Neuronal stem cell (in vitro differentiated cells): ENCODE data around the gene MYOF.

ENCODE experiments used
- DNase-seq: peaks from one replicate; pipeline ENCODE4 v3.0.0-alpha.2; 2013; ENCODE audit warnings: low spot score
- H2AFZ ChIP-seq: one replicate; pipeline ENCODE4 v1.6.1; 2013; ENCODE audit warnings: mild to moderate bottlenecking, low read length, inconsistent platforms
- H2AK5ac ChIP-seq: 2 replicates; pipeline ENCODE4 v1.6.1; 2013; ENCODE audit warnings: low read depth, mild to moderate bottlenecking, inconsistent platforms, low read length, moderate library complexity, mixed read lengths
- H2BK120ac ChIP-seq: 2 replicates; pipeline ENCODE4 v1.6.1; 2013; ENCODE audit warnings: low read depth, mild to moderate bottlenecking, inconsistent platforms, low read length, moderate library complexity, mixed read lengths
- H2BK12ac ChIP-seq: one replicate; pipeline ENCODE4 v1.6.1; 2013; ENCODE audit warnings: low read length, inconsistent platforms
- H2BK15ac ChIP-seq: 2 replicates; pipeline ENCODE4 v1.6.1; 2013; ENCODE audit warnings: mild to moderate bottlenecking, low read length, inconsistent platforms, mixed read lengths
- H2BK5ac ChIP-seq: one replicate; pipeline ENCODE4 v1.6.1; 2013; ENCODE audit warnings: inconsistent platforms, mild to moderate bottlenecking, low read length, moderate library complexity
- H3K14ac ChIP-seq: one replicate; pipeline ENCODE4 v1.6.1; 2013; ENCODE audit warnings: low read length, inconsistent platforms
- H3K18ac ChIP-seq: 2 replicates; pipeline ENCODE4 v1.6.1; 2013; ENCODE audit warnings: low read length, inconsistent platforms
- H3K23ac ChIP-seq: 2 replicates; pipeline ENCODE4 v1.6.1; 2013; ENCODE audit warnings: low read depth, mild to moderate bottlenecking, mixed read lengths, low read length, inconsistent platforms; ENCODE audit not compliant: poor library complexity
- H3K27ac ChIP-seq: replicated peaks from 3 replicates; pipeline ENCODE4 v1.5.1; 2013; ENCODE audit warnings: low read length, inconsistent platforms
- H3K27me3 ChIP-seq, 3 experiments: 2 replicates each; pipeline ENCODE4 v1.6.1; 2013; ENCODE audit warnings: low read length in 3 of 3, mild to moderate bottlenecking in 2 of 3, inconsistent platforms in 1 of 3, low read depth in 1 of 3, mixed read lengths in 1 of 3, moderate library complexity in 1 of 3; ENCODE audit not compliant: control insufficient read depth in 3 of 3, insufficient read depth in 3 of 3
- H3K36me3 ChIP-seq, 2 donors: replicated peaks in 1 of 2; 2 replicates each; pipeline ENCODE4 v1.6.1; 2013; ENCODE audit warnings: low read length in 2 of 2; ENCODE audit not compliant: control insufficient read depth in 2 of 2, insufficient read depth in 2 of 2
- H3K4ac ChIP-seq: 2 replicates; pipeline ENCODE4 v1.6.1; 2013; ENCODE audit warnings: inconsistent platforms, mild to moderate bottlenecking, low read length, moderate library complexity
- H3K4me1 ChIP-seq, 2 donors: 1 replicate in 1 of 2; 2 replicates in 1 of 2; pipeline ENCODE4 v1.6.1; 2013; ENCODE audit warnings: low read length in 2 of 2, low read depth in 1 of 2; ENCODE audit not compliant: control insufficient read depth in 2 of 2, insufficient read depth in 1 of 2
- H3K4me2 ChIP-seq: one replicate; pipeline ENCODE4 v1.6.1; 2013; ENCODE audit warnings: mild to moderate bottlenecking, low read length, inconsistent platforms; ENCODE audit not compliant: insufficient read depth, poor library complexity, severe bottlenecking
- H3K4me3 ChIP-seq, 2 donors: 2 replicates each; pipeline ENCODE4 v1.5.1; 2013; ENCODE audit warnings: low read length in 2 of 2, mild to moderate bottlenecking in 2 of 2, inconsistent platforms in 1 of 2, moderate library complexity in 1 of 2
- H3K79me1 ChIP-seq: one replicate; pipeline ENCODE4 v1.6.1; 2013; ENCODE audit warnings: low read depth, mild to moderate bottlenecking, inconsistent platforms, low read length, moderate library complexity
- H3K9ac ChIP-seq: one replicate; pipeline ENCODE4 v1.6.1; 2013; ENCODE audit warnings: mild to moderate bottlenecking, low read depth, low read length, inconsistent platforms; ENCODE audit not compliant: poor library complexity
- H3K9me3 ChIP-seq, 2 donors: replicated peaks in 1 of 2; 2 replicates each; pipeline versions ENCODE3 to v1.6.1; 2013; ENCODE audit warnings: low read length in 2 of 2, mild to moderate bottlenecking in 2 of 2, inconsistent platforms in 1 of 2, low read depth in 1 of 2, mixed read lengths in 1 of 2, moderate library complexity in 1 of 2; ENCODE audit not compliant: control insufficient read depth in 2 of 2, insufficient read depth in 1 of 2
- H4K8ac ChIP-seq: one replicate; pipeline ENCODE4 v1.6.1; 2013; ENCODE audit warnings: low read depth, mild to moderate bottlenecking, inconsistent platforms, low read length, moderate library complexity
- H4K91ac ChIP-seq: one replicate; pipeline ENCODE4 v1.6.1; 2013; ENCODE audit warnings: low read length, low read depth, mild to moderate bottlenecking, inconsistent platforms; ENCODE audit not compliant: poor library complexity
- WGBS, 2 donors: extraction: QIAGEN DNeasy Blood & Tissue Kit; methylation state at CpG; one replicate each; pipeline ENCODE4 v1.1.7; 2013; ENCODE audit warnings: missing lambda C conversion rate in 2 of 2, mixed read lengths in 1 of 2; ENCODE audit not compliant: insufficient read length in 2 of 2, insufficient replicate concordance in 1 of 2; ENCODE audit errors: extremely low coverage in 2 of 2; 5-methylcytosine and 5-hydroxymethylcytosine counted together

MYOF gene

GRCh38 chr10:93475227-93475626, 6.9 kb downstream of the MYOF start:
- H3K14ac ChIP-seq: no peak overlapping the region
- no peak overlapping the region for H3K4me3 ChIP-seq
- H3K27ac ChIP-seq: no peak overlapping the region
- peaks cover 0 to 2% of the 10 kb centered on the region in 2 donors for H3K9me3 ChIP-seq
- no peak overlapping the region for H3K4ac ChIP-seq
- peaks cover 4% of the 10 kb centered on the region in 2 donors for H3K4me1 ChIP-seq
- H2BK15ac ChIP-seq: no peak overlapping the region
- H3K79me1 ChIP-seq: no peaks in the 10 kb centered on the region
- no peaks in the 10 kb centered on the region for H3K27me3 ChIP-seq
- no peak overlapping the region for H2BK5ac ChIP-seq
- no peak overlapping the region for H3K4me2 ChIP-seq
- H3K9ac ChIP-seq: no peak overlapping the region
- H2AFZ ChIP-seq: no peak overlapping the region
- H3K36me3 ChIP-seq: no peaks in the 10 kb centered on the region
- no peak for DNase-seq
- no peak overlapping the region for H3K23ac ChIP-seq
- no peak overlapping the region for H4K8ac ChIP-seq
- H2BK120ac ChIP-seq: no peak overlapping the region
- whole genome bisulfite sequencing, 2 donors: no CpG with 5 or more reads among the region's 2 CpGs
- H2BK12ac ChIP-seq: no peak overlapping the region
- H3K18ac ChIP-seq: no peak overlapping the region
- no peak overlapping the region for H4K91ac ChIP-seq
- H2AK5ac ChIP-seq: no peak overlapping the region

GRCh38 chr10:93473804-93474472, 8.2 kb downstream of the MYOF start:
- Histone ChIP-seq H3K9me3 (peaks cover 0 to 4% of the 10 kb centered on the region in 2 donors), H2AFZ (no peak overlapping the region), H3K4ac (no peak overlapping the region), H3K23ac (no peak overlapping the region), H3K9ac (no peak overlapping the region), H3K4me1 (peaks cover 4% of the 10 kb centered on the region in 2 donors), H3K4me2 (no peak overlapping the region), H4K8ac (no peak overlapping the region), H2BK120ac (no peak overlapping the region), H2BK15ac (no peak overlapping the region), H3K14ac (no peak overlapping the region), H2AK5ac (no peak overlapping the region), H2BK5ac (no peak overlapping the region), H3K27me3 (no peaks in the 10 kb centered on the region), H3K27ac (no peak overlapping the region), H3K4me3 (no peak overlapping the region), H3K18ac (no peak overlapping the region), H2BK12ac (no peak overlapping the region), H4K91ac (no peak overlapping the region), H3K79me1 (no peaks in the 10 kb centered on the region), H3K36me3 (no peaks in the 10 kb centered on the region)
- WGBS, 2 donors: no CpG with 5 or more reads among the region's 7 CpGs
- DNase-seq: no peak

- Histone ChIP-seq H3K9ac (no peak overlapping the region), H3K4me2 (no peak overlapping the region), H4K91ac (no peak overlapping the region), H3K4me3 (no peak overlapping the region), H3K18ac (no peak overlapping the region), H3K4ac (no peak overlapping the region), H3K14ac (no peak overlapping the region), H3K9me3 (peaks cover 0 to 4% of the 10 kb centered on the region in 2 donors), H3K4me1 (peaks cover 4 to 6% of the 10 kb centered on the region in 2 donors), H3K27ac (no peak overlapping the region), H3K27me3 (no peaks in the 10 kb centered on the region), H2BK12ac (no peak overlapping the region), H2AK5ac (no peak overlapping the region), H2BK5ac (no peak overlapping the region), H3K36me3 (no peaks in the 10 kb centered on the region), H3K23ac (no peak overlapping the region), H3K79me1 (no peaks in the 10 kb centered on the region), H2BK120ac (no peak overlapping the region), H4K8ac (no peak overlapping the region), H2AFZ (no peak overlapping the region), H2BK15ac (no peak overlapping the region)
- no CpG with 5 or more reads among the region's 2 CpGs for WGBS, 2 donors
- no peak for DNase-seq
Measured at GRCh38 chr10:93473161-93473560, 9.0 kb downstream of the MYOF start.

- Histone ChIP-seq H3K27ac (peak overlapping the region; percentile 39), H3K23ac (no peak overlapping the region), H3K4me2 (no peak overlapping the region), H4K91ac (no peak overlapping the region), H2AK5ac (no peak overlapping the region), H3K18ac (no peak overlapping the region), H3K9me3 (peaks cover 0 to 4% of the 10 kb centered on the region in 2 donors), H3K9ac (no peak overlapping the region), H2AFZ (no peak overlapping the region), H2BK5ac (no peak overlapping the region), H3K36me3 (no peaks in the 10 kb centered on the region), H3K14ac (no peak overlapping the region), H2BK120ac (no peak overlapping the region), H3K27me3 (no peaks in the 10 kb centered on the region), H3K4me3 (no peak overlapping the region), H3K79me1 (no peaks in the 10 kb centered on the region), H4K8ac (no peak overlapping the region), H2BK15ac (no peak overlapping the region), H3K4me1 (peaks cover 4 to 9% of the 10 kb centered on the region in 2 donors), H3K4ac (no peak overlapping the region), H2BK12ac (no peak overlapping the region)
- WGBS, 2 donors: no CpG with 5 or more reads among the region's 5 CpGs
- DNase-seq: no peak
Measured at GRCh38 chr10:93471110-93471651, 11.0 kb downstream of the MYOF start.
